CD4-positive, alpha-beta T cell treated with Interleukin-15 for 1 hour (primary cell): ENCODE data around the gene CCDC47.
A peak's percentile ranks its signal among the peaks of the same experiment; 100 is the strongest.
"Not testable (repeated sequence)": the region's sequence is repeated elsewhere in the genome, so short reads cannot be mapped to it uniquely, and the experiment has no call there.

Experiments
- DNase-seq: peaks from one replicate; pipeline ENCODE4 v3.0.0-alpha.2; 2020

Gene CCDC47

DNA sequence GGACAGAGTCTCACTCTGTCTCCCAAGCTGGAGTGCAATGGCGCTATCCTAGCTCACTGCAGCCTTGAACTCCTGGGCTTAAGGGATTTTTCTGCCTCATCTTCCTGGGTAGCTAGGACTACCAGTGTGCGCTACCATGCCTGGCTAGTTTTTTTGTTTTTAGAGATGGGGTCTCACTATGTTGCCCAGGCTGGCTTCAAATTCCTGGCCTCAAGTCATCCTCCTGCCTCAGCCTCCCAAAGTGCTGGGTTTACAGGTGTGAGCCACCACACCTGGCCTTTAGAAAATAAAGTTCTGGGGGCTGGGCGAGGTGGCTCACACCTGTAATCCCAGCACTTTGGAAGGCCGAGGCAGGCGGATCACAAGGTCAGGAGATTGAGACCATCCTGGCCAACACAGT lies 53.2 kb downstream of the CCDC47 start:
- DNase-seq, result not testable (repeated sequence)

GRCh38 chr17:63718988-63719387 lies 54.4 kb downstream of the CCDC47 start:
- no peak for DNase-seq

- no peak for DNase-seq
Measured at GRCh38 chr17:63716426-63716825, 57.0 kb downstream of the CCDC47 start.

GRCh38 chr17:63714550-63715277 lies 58.7 kb downstream of the CCDC47 start:
- DNase-seq, result no peak

- DNase-seq, result no peak
Measured at GRCh38 chr17:63709110-63709509, 64.3 kb downstream of the CCDC47 start.

DNA sequence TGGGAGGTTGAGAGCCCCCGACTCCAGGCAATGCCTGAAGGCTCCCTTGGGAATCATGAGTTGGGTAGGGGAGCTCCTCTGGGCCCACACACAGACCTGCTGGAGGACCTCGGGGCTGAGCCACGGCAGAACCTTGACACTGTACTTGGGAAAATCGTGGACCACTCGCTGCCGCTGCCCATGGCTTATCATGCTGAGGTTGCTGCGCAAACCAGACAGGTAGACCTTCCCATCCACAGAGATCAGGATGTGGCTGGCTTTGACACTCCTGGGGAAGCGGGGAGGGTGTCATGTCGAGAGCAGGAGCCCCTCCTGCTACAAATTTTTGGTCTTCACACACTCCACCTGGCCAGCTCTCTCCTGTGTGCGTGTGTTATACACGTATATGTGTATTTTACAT lies 66.2 kb downstream of the CCDC47 start:
- DNase-seq, result no peak

GRCh38 chr17:63706336-63707082 lies 66.9 kb downstream of the CCDC47 start:
- DNase-seq, result no peak

DNA sequence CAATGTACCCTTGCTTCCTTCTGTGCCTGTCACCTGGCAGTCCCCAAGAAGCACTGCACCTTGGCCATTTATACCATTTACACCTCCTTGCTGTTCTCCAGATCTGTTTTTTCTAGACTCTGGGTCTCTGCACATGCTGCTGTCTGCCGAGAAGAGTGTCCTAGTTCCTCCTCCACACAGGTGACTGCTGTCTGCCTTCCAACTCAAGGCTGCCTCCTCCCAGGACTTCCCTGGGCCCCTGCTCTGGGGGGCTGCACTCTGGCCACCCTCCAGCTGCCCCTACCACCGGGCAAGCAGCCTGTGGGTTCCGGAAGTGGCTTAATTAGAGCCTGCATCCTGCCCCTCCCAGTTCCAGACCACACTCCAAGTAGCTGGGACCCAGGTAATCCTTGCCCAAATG lies 67.7 kb downstream of the CCDC47 start:
- DNase-seq, result no peak

- DNase-seq, result no peak
Measured at GRCh38 chr17:63704836-63705235, 68.6 kb downstream of the CCDC47 start.

DNA sequence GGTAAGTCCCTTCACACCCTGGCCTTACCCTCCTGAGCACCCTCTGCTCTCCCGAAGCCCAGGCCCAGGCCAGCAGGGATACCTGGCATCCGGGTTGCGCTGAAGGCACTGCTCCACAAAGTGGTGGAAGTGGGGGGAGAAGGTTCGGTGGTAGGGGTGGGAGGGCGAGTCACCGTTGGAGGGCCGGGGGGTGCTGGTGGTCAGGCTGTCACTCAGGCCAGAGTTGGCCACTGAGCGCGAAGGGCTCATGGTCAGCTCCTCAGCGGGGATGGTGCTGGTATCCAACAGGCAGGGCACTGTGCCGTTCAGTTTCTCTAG lies 69.2 kb downstream of the CCDC47 start:
- no peak for DNase-seq

DNA sequence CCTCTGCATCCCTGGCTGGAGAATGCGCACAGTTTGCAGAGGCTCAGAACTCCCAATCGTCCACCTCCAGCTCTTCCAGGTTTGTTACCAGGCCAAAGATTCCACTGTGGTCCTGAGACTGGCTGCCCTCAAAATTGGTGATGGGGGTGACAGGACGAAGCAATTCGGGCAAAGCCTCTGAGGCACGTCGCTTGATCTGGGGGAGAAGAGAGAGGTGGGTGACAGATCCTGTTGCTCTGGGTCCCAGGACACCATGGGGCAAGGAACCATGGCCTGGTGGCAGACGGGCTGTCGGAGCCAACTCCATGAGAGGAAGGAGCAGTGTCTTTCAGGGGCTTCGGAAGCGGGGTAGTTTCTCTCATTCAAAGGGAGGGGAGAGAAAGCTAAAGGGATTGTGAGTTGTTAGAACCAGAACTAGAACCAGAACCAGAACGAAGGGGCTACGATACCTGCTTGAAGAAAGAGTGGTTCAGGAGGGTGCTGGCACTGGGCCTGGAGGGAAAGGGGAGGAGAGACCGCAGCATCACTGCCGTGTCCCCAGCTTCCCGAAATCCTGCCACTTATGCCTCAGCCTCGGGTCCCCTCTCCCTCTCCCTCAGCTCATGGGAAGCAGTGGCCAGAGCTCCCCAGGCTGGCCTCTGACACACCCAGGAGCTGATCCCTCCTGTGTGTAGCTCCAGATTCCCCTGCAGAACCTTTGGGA lies 69.7 kb downstream of the CCDC47 start:
- no peak for DNase-seq

DNA sequence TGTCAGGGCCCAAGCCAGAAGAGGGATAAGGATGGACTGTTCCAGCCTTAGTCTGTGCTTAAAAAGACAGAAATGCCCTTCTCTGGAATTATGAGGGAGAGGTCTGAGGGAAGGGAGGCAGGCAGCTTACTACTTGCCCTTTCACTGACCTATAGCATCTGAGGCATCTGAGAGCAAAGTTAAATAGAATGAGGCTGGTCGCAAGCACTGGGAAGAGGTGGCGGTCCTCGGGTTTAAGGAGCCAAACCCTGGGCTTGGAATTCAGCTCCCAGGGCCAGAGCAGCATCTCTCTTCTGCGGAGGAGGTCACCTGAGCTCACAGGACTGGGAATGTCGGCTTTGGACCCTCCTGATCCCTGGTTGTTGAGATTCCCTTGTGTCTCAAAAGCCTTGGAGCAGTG lies 70.4 kb downstream of the CCDC47 start:
- no peak for DNase-seq

GRCh38 chr17:63702721-63703015 lies 70.7 kb downstream of the CCDC47 start:
- DNase-seq, result no peak

DNA sequence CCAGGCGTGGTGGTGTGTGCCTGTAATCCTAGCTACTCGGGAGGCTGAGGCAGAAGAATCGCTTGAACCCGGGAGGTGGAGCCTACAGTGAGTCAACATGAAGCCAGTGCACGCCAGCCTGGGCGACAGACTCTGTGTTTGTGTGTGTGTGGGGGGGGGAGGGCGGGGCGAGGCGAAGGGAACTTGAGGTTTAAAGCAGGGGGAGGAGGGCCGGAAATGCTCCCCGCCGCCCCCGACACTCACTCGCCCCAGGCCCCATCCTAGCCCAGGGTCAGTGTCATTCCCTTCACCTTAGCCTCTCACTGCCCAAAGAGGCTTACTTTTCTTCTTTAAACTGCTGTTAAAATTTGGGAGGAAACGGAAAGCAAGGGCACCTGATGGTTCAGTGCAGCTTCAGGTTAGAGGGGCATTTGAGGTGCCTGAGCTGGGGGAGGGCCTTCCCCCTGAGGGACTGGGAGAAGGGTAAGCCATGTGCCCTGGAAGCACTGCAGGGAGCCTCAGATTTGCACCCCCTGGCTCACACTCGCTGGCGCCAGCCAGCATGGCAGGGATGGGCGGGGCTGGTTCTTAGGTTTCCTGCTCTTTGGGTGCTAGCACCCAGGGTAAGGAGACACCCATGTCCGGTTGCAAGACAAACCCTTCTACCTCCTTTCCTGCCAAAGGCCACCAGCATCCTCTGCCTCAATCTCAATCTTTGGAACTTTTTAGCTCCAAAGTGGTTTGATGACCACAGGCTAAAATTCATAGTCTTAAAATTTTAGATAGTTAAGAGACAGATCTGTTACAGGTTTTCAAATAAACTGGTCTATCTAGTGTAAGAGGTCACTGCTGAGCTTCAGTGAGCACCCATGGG lies 71.3 kb downstream of the CCDC47 start:
- peak; percentile 85 for DNase-seq

DNA sequence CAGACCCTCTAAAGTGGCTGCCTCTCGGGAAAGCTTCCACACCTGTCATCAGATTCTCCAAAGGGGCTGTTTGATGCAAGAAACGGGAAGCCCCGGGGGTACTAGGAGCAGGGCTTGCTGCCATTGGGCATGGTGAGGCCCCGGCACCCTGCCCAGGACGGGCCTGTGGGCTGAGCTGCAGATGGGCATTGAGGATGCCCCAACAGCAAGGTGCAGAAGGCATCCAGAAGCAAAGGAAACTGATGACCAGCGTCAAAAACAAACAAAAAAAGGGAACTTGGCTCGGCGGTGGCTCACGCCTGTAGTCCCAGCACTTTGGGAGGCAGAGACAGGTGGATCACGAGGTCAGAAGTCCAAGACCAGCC lies 72.0 kb downstream of the CCDC47 start:
- DNase-seq, result no peak

- peak; percentile 59 for DNase-seq
Measured at GRCh38 chr17:63700528-63701455, 72.6 kb downstream of the CCDC47 start.

DNA sequence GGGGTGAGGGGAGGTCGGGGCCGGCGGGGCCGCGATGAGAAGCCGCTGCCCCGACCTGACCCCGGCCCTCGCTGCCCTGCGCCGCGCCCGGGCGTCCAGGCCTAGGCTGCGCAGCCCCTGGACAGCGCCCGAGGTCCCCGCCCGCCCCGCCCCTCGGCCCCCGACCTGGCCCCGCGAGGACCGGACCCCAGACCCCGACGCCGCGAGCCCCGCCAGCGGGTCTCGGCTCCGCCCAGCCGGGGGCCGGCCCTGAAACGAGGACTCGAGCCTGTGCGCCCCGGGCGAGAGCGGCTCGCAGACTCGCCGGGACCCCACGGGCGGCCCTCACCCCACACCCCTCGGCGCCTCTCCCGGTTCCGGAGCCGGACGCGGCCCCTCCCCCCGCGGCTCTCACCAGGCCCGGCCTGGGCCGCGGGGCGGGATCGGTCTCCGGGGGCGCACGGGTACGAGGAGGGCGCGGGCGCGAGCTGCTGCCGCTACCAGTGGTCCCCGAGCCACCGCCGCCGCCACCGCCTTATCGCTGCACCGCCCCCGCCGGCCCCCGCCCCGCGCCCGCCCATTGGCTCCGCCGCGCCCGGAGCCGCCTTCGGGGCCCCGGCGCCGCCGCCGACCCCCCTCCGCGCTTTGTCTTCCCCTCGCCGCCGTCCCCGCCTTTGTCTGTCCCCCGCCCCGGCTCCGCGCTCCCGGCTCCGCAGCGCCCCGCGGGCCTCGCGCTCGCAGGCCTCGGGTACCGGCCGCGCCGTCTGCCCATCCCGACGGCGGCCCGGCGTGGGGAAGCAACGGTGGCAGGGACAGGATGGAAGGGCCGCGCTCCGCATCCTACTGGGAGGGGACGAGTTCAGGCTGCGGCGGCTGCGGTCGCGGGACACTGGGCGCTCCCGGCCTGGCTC lies 73.5 kb downstream of the CCDC47 start, which contains the start of gene LIMD2:
LIMD2 (minus strand) TSS at position 488 of the 890 bp plus-strand sequence. CDS start 827 bp downstream, outside the sequence.
- DNase-seq, result peak; percentile 90

GRCh38 chr17:63698886-63699637 lies 74.3 kb downstream of the CCDC47 start:
- DNase-seq, result peak; percentile 96

- no peak for DNase-seq
Measured at GRCh38 chr17:63698381-63698885, 75.0 kb downstream of the CCDC47 start.
